ENCODE data around the gene YEATS2. TPM values are rescaled to one million over a fixed set of nuclear protein-coding genes. Genes with fewer than 3 reads are reported as not detected.
"Not testable (repeated sequence)": the region's sequence is repeated elsewhere in the genome, so short reads cannot be mapped to it uniquely, and the experiment has no call there.

Gene YEATS2
- total RNA-seq, 1 donor from 2014 or later: 33.8 TPM

DNA sequence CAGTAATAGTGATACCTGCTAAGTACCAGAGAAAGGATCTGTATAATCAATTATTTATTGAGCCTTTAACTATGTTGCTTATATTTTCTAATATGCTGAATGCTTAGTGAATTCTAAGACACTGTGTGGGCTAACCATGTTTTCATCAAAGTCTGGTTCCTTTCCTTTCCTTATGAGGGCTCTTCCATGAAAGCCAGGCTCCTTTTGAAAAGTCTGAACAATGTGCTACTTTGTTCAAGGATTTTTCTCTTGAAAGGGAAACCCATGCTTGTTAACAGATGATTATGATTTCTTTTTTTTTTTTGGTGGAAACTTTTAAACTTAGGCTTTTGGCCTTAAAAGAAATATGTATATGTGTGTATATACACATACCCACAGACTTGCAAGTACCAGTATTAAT lies 17.0 kb downstream of the YEATS2 start:
- no peak for DNase-seq (ENCODE audit: low read depth, low spot score)

DNA sequence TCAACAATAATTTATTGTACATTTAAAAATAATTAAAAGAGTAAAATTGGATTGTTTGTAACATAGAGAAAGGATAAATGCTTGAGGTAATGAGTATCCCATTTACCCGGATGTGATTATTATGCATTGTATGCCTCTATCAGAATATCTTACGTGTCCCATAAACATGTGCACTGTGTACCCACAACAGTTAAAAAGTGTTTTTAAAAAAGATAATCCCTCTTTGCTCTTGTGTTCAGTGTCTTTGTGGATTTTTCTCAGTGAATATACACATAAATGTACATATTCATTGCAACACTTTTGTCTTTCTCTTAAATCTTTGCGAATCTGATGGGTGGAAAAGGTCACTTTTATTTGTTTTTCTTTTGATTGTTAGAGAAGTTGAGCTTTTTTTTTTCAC lies 20.4 kb downstream of the YEATS2 start:
- DNase-seq (ENCODE audit: low read depth, low spot score): no peak

DNA sequence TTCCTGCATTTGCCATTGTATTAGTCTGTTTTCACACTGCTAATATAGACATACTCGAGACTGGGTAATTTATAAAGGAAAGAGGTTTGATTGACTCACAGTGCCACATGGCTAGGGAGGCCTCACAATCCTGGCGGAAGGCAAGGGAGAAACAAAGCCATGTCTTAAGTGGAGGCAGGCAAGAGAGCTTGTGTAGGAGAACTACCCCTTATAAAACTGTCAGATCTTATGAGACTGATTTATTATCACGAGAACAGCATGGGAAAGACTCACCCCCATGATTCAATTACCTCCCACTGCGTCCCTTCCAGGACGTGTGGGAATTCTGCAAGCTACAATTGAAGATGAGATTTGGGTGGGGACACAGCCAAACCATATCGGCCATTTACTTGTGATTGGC lies 27.8 kb downstream of the YEATS2 start:
- DNase-seq (ENCODE audit: low read depth, low spot score): no peak

DNA sequence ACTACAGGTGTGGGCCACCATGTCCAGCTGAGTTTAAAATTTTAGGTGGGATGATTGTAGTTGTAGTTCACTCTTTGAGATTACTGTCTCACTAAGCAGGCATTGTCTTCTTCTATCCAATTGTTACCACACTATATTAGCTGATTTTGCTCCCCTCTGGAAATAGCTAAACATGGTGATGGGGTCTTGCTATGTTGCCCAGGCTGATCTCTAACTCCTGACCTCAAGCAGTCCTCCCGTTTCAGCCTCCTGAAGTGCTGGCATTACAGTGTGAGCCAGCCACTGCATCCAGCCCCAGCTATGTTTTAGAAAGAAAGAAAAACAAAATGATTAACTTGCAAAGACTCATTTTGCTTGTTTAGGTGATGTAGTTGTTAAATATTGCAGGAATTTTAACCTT lies 30.6 kb downstream of the YEATS2 start:
- no peak for DNase-seq (ENCODE audit: low read depth, low spot score)

DNA sequence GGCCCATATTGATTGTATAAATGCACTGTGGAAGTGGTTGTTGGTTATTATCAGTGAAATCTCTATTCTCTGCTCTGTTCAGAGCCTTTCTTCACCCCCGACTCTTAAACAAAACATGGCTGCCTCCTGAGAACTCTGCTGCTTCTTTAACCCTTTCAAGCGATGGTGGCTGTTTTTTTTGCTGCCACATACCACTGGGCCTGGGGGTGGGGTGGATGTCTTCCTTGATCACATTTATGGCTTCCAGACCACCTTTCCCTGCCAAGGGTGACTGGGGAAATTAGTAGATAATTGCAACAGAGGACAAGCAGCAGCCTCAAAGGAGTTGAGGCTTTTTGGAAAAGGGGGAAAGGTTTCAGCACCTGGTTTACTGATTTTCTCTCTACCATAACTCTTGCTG lies 32.8 kb downstream of the YEATS2 start:
- no peak for DNase-seq (ENCODE audit: low read depth, low spot score)

DNA sequence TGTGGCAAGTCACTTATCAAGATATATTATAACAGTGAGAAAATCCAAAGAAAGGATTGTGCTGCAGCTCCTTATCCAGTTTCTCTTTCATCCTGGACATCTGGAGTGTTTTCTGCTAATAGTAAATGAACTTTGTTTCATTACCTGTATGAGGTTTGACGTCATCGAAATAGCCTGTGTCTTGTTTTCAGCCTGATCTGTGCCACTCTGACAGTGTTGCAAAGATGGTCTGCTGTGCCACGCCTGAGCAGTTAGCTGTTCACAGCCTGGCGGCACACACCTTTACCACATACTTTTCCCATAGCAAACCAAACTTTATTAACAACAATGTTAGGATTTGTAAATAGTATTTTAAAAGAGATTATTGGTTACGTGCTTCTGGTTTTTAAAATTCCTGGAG lies 34.0 kb downstream of the YEATS2 start:
- no peak for DNase-seq (ENCODE audit: low read depth, low spot score)

DNA sequence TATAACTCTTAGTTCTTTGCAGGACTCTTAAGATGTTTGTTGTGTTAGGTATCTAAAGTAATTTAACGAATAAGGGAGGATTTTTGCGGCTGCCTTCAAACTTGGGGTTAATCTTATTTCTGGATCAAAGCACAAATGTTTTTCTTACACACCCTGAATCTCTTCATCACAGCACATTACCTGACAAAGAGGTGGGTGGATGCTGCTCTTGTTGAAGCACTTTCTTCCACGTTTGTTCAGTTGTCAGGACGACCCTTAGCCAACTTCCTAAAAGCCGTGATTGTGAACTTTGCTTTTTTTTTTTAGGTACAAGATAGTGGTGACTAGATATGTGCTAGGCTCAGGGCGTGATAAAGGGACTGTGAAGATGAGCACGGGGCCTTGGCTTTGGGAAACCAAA lies 36.0 kb downstream of the YEATS2 start:
- no peak for DNase-seq (ENCODE audit: low read depth, low spot score)

DNA sequence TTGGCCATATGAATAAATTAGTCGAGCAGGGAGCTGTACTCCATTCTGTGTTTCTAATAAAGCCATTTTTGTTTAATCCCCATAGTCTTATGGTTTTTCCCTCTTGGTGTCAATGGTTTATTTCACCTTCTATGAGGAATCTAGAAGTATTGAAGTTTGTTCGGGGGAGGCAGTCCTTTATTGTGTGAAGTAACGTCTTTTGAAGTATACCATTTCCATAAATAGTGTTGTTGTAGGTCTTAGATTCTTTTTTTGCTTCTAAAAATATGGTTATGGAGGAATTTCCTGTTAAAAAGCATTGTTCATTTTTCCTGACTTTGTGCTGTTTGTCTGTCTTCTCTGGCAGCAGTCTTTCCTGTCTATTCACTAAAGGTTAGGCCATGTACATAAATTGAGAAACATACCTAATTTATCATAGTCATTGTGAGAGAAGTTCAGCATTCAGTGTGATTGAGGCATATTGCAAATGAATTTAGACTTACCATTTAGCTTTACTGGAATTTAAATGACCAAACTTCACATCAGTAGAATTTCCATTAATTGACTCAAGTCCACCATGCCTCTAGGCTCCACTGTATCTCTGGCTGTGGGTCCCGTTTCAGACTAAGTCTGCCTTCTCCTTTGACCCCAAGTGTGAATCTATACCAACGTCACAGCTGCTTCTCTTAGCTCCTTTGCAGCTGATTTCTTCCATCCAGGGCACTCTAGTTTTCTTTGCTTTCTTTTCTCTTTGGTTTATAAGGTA lies 37.3 kb downstream of the YEATS2 start:
- peak; percentile 50 for DNase-seq (ENCODE audit: low read depth, low spot score)

DNA sequence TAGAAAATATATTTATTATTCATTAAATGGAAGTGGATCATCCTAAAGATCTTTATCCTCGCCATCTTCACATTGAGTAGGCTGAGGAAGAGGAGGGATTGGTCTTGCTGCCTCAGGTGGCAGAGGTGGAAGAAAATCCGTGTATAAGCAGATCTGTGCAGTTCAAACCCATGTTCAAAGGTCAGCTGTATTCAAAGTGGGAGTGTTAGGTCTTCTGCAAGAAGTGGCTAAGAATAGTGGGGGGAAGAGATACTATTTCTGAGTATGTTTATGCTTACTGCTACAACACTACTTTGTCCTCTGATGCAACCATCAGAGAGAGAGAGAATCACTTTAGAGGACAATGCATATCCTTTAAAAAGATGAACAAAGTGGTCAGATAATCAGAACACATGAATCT lies 39.5 kb downstream of the YEATS2 start:
- no peak for DNase-seq (ENCODE audit: low read depth, low spot score)

DNA sequence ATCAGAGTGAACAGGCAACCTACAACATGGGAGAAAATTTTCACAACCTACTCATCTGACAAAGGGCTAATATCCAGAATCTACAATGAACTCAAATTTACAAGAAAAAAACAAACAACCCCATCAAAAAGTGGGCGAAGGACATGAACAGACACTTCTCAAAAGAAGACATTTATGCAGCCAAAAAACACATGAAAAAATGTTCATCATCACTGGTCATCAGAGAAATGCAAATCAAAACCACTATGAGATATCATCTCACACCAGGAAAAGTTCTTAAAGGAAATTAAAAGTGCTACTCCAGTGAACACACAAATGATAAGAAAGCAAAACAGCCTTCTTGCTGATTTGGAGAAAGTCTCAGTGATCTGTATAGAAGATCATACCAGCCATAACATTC lies 42.6 kb downstream of the YEATS2 start:
- DNase-seq (ENCODE audit: low read depth, low spot score): not testable (repeated sequence)

DNA sequence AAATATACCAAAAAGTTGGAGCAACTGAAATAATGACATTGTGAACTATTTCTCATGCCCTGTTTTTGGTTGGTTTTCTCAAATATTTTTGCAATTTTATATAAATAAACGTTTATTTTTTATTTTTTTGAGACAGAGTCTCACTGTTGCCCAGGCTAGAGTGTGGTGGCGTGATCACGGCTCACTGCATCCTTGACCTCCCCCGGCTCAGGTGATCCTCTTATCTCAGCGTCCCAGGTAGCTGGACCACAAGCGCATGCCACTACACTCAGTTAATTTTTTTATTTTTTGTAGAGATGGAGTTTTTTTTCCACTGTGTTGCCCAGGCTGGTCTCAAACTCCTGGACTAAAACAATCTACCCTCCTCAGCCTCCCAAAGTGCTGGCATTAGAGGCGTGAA lies 45.6 kb downstream of the YEATS2 start:
- DNase-seq (ENCODE audit: low read depth, low spot score): no peak

DNA sequence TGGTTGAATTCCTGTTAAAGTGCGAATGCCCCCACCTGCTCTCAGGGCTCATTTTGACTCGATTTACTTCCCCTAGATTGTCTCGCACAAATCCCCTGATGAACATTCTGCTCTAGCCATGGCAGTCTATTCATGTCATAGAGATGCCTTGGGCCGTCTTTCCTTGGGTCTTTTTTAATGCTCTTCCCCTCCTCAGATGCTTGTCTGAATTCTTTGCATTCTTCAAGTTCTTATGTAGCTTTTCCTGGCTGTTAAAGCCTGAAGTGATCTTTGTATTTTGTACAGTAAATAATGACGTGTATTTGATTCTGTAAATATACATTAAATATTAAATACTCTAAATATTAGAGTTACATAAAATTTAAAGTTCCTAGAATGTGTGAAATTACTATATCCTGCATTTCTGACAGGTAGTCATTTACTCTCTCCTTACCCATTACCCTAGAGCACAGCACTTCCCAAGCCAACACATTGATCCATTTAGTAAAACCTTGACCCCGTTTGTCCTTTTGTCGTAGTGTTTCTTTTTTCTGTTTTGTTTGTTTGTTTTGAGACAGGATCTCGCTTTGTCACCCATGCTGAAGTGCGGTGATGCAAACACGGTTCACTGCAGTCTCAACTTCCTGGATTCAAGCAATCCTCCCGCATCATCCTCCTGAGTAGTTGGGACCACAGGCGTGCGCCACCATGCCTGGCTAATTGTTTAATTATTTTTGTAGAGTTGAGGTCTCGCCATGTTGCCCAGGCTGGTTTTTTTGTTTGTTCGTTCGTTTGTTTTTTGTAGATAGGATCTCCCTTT lies 47.9 kb downstream of the YEATS2 start:
- no peak for DNase-seq (ENCODE audit: low read depth, low spot score)

DNA sequence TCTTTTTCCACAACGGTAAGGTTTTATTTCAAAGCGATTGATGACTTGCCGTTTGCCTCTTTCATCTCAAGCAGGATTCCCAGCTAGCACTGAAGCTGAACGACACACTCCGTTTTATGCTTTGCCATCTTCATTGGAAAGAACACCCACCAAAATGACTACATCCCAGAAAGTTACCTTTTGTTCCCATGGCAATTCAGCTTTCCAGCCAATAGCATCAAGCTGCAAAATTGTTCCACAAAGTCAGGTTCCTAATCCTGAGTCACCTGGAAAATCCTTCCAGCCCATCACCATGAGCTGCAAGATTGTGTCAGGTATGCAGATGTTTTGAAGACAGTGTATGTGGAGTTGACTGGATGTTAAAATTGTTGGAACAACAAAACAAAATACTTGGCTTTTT lies 56.5 kb downstream of the YEATS2 start:
- no peak for DNase-seq (ENCODE audit: low read depth, low spot score)

DNA sequence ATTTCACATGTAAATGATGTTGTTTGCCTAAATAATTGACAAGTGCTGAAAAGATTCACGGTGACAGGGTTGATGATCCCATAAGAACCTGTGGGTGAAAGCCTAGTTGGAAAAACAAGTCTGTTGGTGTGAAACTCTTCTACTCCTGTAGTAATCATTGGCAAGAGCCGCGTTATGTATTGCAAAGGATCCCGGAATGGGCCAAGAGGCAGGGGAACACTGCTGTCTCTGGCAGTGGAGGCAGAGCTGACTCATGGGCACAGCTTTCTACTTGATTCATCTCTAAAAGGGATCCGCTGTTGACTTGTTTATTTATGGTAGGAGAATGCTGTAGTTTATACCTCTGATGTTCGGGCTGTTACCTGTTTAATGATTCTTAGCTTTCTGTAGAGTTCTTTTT lies 64.7 kb downstream of the YEATS2 start:
- no peak for DNase-seq (ENCODE audit: low read depth, low spot score)

DNA sequence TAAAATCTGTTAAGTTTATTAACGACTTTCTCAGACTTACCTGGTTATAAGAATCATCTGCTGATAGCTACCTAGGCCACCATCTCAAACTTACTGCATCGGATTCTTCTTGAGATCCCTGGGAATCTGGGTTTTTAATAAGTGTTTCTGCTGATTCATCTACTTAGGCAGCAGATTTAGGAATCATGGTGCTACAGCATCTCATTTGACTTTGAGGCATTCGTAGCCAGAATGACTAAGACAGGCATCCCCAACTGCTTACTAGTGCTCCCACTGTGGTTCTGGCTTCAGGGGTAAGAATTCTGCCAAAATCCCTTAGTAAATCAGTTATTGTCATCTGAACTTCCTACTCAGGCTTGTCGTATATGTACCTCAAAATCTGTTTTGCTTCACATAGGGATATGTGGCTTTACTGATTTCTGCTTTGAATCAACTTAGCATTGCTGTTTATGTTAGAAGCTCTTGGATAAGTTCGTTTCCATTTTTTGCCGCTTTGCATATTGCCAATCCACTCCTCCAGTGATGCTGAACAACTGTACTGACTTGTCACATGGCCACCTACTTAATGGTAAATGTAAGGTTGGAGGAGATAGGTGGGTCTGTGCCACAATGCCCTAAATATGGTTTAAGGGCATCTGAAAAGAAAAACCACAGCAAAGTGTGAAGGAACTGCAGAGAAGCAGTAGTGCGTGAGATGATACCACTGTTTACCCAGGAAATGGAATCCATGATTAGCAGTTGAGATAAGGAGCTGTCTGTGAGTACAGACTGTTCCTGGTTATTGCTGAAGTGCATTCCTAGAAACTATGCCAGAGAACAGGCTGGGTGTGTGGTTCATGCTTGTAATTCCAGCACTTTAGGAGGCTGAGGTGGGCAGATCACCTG lies 67.5 kb downstream of the YEATS2 start:
- no peak for DNase-seq (ENCODE audit: low read depth, low spot score)

DNA sequence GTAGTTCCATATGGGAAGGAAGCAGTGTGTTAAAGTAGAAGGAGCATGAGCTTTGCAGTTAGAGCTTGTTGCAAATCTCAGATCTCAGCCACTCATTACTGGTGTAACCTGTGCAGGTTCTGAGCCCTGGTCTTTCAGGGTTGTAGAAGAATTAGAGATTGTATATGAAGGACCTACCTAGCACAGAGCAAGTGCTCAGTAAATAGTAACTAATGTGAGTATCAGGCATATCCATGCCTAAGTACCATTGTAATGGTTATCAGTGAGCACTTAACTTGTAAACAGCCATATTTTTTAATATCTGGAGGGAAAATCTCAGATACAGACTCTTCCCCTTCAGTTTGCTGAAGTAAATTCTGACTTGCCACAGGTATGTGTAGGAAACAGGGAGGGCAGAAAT lies 68.5 kb downstream of the YEATS2 start:
- DNase-seq (ENCODE audit: low read depth, low spot score): no peak

DNA sequence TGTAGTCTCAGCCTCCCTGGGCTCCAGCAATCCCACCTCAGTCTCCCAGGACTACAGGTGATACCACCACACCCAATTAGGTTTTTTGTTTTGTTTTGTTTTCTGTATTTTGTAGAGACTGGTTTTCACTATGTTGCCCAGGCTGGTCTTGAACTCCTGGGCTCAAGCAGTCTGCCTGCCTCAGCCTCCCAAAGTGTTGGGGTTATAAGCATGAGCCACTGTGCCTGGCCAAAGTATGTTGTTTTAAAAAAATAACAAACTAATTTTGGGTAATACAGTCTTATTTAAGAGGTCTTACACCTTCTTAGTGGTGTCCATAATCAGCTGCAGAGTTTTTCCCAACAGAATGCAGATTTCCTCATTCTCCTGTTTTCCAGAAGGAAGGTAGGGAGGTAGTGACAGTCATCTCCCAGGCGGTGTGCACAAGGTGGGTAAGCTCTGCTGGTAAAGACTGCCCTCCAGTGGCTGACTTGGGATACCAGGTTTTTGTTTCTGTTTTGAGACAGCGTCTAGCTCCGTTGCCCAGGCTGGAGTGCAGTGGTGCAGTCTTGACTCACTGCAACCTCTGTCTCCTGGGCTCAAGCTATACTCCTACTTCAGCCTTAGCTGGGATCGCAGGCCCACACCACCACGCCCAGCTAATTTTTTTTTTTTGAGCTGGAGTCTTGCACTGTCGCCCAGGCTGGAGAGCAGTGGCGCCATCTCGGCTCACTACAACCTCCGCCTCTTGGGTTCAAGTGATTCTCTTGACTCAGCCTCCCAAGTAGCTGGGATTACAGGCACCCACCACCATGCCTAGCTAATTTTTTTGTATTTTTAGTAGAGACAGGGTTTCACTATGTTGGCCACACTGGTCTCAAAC lies 69.4 kb downstream of the YEATS2 start:
- peak; percentile 51 for DNase-seq (ENCODE audit: low read depth, low spot score)

DNA sequence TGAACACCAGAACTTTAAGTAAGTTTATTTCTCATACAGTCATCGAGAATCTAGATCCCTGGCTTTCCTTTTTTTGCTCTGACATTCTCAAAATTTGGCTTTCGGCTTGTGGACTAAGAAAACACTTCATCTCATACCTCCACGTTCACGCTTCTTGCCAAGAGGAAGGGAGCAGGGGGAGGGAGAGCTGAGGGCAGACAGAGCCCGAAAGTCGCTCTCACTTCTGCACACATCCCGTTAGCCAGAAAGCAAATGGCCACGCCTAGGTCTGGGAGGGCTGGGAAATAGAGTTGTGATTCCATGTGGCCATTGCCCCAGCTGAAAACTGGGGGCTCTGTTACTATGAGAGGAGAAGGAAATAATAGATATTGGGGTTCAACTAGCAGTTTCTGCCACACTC lies 70.5 kb downstream of the YEATS2 start:
- no peak for DNase-seq (ENCODE audit: low read depth, low spot score)

DNA sequence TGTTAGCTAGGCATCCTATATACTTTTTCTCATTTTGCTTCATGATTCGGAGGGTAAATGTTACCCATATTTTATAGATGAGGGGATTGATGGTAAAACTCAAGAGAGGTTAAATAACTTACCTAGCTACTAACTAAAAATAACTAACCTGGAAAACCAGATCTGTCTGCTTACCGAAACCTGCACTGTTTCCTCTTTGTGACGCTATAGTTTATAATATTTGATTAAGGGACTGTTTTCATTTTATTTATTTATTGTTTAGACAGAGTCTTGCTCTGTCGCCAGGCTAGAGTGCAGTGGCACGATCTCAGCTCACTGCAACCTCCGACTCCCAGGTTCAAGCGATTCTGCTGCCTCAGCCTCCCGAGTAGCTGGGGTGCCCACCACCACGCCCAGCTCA lies 71.9 kb downstream of the YEATS2 start:
- no peak for DNase-seq (ENCODE audit: low read depth, low spot score)

DNA sequence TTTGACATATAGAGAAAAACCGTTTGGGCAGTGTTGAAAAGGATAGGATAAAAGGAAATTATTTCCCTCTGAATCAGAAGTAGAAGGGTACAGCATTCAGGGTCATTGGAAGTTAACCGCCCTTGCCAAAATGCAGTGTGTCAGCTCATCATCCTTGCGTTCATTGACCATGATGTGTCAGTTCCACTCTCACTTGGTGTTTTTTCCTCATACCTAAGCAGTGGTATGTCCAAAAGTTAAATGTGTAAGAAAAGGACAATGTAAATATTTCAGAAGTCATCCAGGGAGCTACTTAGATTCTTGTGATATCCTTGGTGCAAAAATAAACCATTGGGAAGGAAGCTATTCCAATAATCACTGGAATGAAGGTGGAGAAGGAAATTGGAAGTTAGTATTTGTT lies 77.0 kb downstream of the YEATS2 start:
- DNase-seq (ENCODE audit: low read depth, low spot score): no peak

DNA sequence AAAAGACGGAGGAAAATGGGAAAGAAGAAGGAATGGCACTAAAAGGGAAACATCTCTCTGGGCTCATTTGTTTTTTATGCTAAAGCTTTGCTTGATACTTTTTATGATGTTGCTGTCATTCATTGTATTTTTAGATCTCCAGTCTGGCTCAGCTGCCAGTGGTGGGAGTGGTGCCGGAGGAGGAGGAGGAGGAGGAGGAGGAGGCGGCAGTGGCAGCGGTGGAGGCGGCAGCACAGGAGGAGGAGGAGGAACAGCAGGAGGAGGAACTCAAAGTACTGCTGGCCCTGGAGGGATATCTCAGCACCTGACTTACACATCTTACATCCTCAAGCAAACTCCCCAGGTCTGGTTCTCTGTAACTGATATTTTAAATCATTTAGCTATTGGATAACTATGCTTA lies 78.2 kb downstream of the YEATS2 start:
- DNase-seq (ENCODE audit: low read depth, low spot score): no peak

Data from pulmonary artery endothelial cell (primary cell).